K562 (cell line): Measurements from ENCODE around the gene SERTAD1. TPM values are rescaled to one million over a fixed set of nuclear protein-coding genes. Genes with fewer than 3 reads are reported as not detected.

ENCODE experiments used
- ATF1 ChIP-seq, 2 experiments: fragments of 450-650 bp in 1 of 2; IDR thresholded peaks; 2 replicates each; pipeline ENCODE4 v1.6.1; 2016; ENCODE audit warnings: missing compliant biosample characterization in 1 of 2, missing genetic modification characterization in 1 of 2
- CEBPB ChIP-seq: fragments of 450-650 bp; IDR thresholded peaks from 2 replicates; pipeline ENCODE4 v1.6.1; 2016; ENCODE audit warnings: missing genetic modification characterization, missing compliant biosample characterization
- EHMT2 ChIP-seq: fragments of 450-650 bp; IDR thresholded peaks from 2 replicates; pipeline ENCODE4 v1.6.1; 2018; ENCODE audit warnings: antibody characterized with exemption
- ELF4 ChIP-seq: fragments of 450-650 bp; formaldehyde crosslinking; IDR thresholded peaks from 2 replicates; pipeline ENCODE4 v1.4.0; 2022; ENCODE audit warnings: missing genetic modification characterization
- FOXA3 ChIP-seq, 2 experiments: fragments of 450-650 bp in 1 of 2; sonication (generic) in 1 of 2; formaldehyde crosslinking; IDR thresholded peaks in 1 of 2; conservative IDR thresholded peaks in 1 of 2; 2 replicates each; pipeline versions ENCODE4 v1.4.0 to v1.8.0; 2020 to 2022; ENCODE audit warnings: mild to moderate bottlenecking in 2 of 2, missing genetic modification reagents in 1 of 2
- FOXJ2 ChIP-seq: fragments of 200-800 bp; sonication (Bioruptor generic); IDR thresholded peaks from 2 replicates; pipeline ENCODE4 v1.6.1; 2016; ENCODE audit warnings: missing genetic modification characterization, missing compliant biosample characterization
- HCFC1 ChIP-seq: IDR thresholded peaks from 2 replicates; pipeline ENCODE4 v1.6.1; 2012; ENCODE audit warnings: low read depth, low read length, improper control_type of control experiment
- HMG20A ChIP-seq: fragments of 450-650 bp; formaldehyde crosslinking; conservative IDR thresholded peaks from 2 replicates; pipeline ENCODE4 v1.4.0; 2020; ENCODE audit warnings: mild to moderate bottlenecking, mixed read lengths
- HMG20B ChIP-seq: fragments of 250-450 bp; sonication (Bioruptor Pico); IDR thresholded peaks from 2 replicates; pipeline ENCODE4 v1.5.0; 2021; ENCODE audit warnings: mild to moderate bottlenecking
- HMGN3 ChIP-seq: IDR thresholded peaks from 2 replicates; pipeline ENCODE4 v1.6.1; 2011; ENCODE audit warnings: borderline replicate concordance, low read depth, mild to moderate bottlenecking, mixed read lengths, low read length; ENCODE audit not compliant: insufficient read length; ENCODE audit errors: extremely low read depth
- IRF2 ChIP-seq: sonication (generic); formaldehyde crosslinking; IDR thresholded peaks from 2 replicates; pipeline ENCODE4 v1.8.1; 2022; ENCODE audit warnings: mild to moderate bottlenecking, missing genetic modification reagents
- MAFG ChIP-seq: fragments of 450-650 bp; conservative IDR thresholded peaks from 2 replicates; pipeline ENCODE4 v1.6.1; 2016; ENCODE audit warnings: missing genetic modification characterization, missing compliant biosample characterization
- MECOM ChIP-seq: fragments of 250-450 bp; sonication (Bioruptor Pico); IDR thresholded peaks from 2 replicates; pipeline ENCODE4 v1.8.0; 2022; ENCODE audit warnings: inconsistent platforms
- MEF2D ChIP-seq: conservative IDR thresholded peaks from 2 replicates; pipeline ENCODE4 v1.6.1; 2016; ENCODE audit warnings: low read depth, missing genetic modification characterization, missing compliant biosample characterization
- MLLT1 ChIP-seq, 2 experiments: fragments of 450-650 bp; IDR thresholded peaks; 2 replicates each; pipeline ENCODE4 v1.6.1; 2016
- NR2C2 ChIP-seq, 2 experiments: fragments of 200-800 bp in 1 of 2; sonication (Bioruptor generic) in 1 of 2; sonication (generic) in 1 of 2; formaldehyde crosslinking in 1 of 2; IDR thresholded peaks; 2 replicates each; pipeline versions ENCODE4 v1.6.1 to v1.8.0; 2016 to 2022; ENCODE audit warnings: mild to moderate bottlenecking in 1 of 2, missing compliant biosample characterization in 1 of 2, missing genetic modification characterization in 1 of 2, missing genetic modification reagents in 1 of 2
- PCBP2 ChIP-seq: fragments of 200-400 bp; formaldehyde crosslinking; IDR thresholded peaks from 2 replicates; pipeline ENCODE4 v1.6.1; 2018; ENCODE audit warnings: low read length, low read depth, mild to moderate bottlenecking, moderate library complexity; ENCODE audit not compliant: poor library complexity, severe bottlenecking
- POLR3A ChIP-seq: IDR thresholded peaks from 2 replicates; pipeline ENCODE4 v1.6.1; 2011; ENCODE audit warnings: borderline replicate concordance, mild to moderate bottlenecking, moderate library complexity; ENCODE audit not compliant: insufficient read length, insufficient read depth; ENCODE audit errors: extremely low read depth
- PTBP1 ChIP-seq: fragments of 200-400 bp; formaldehyde crosslinking; IDR thresholded peaks from 2 replicates; pipeline ENCODE4 v1.6.1; 2017; ENCODE audit warnings: low read depth, low read length
- RCOR1 ChIP-seq, 2 experiments: IDR thresholded peaks; 2 replicates each; pipeline ENCODE4 v1.6.1; 2012; ENCODE audit warnings: low read depth in 2 of 2, low read length in 2 of 2, borderline replicate concordance in 1 of 2, improper control_type of control experiment in 1 of 2
- TEAD4 ChIP-seq, 2 experiments: sonication (generic) in 1 of 2; formaldehyde crosslinking in 1 of 2; IDR thresholded peaks; 2 replicates each; pipeline versions ENCODE4 v1.6.1 to v1.8.0; 2012 to 2022; ENCODE audit warnings: borderline replicate concordance in 1 of 2, inconsistent platforms in 1 of 2, low read length in 1 of 2, mild to moderate bottlenecking in 1 of 2, missing genetic modification reagents in 1 of 2
- ZBTB1 ChIP-seq: sonication (generic); formaldehyde crosslinking; IDR thresholded peaks from 2 replicates; pipeline ENCODE4 v1.8.1; 2023; ENCODE audit warnings: missing genetic modification reagents, low read depth, mild to moderate bottlenecking, borderline replicate concordance
- ZBTB8A ChIP-seq: fragments of 450-650 bp; IDR thresholded peaks from 2 replicates; pipeline ENCODE4 v1.6.1; 2018; ENCODE audit warnings: mild to moderate bottlenecking, moderate library complexity; ENCODE audit not compliant: partially characterized antibody
- ZFP30 ChIP-seq: fragments of 250-450 bp; sonication (Bioruptor Pico); IDR thresholded peaks from 2 replicates; pipeline ENCODE4 v1.8.0; 2022; ENCODE audit warnings: moderate library complexity, mild to moderate bottlenecking, inconsistent platforms, borderline replicate concordance
- ZFPM2 ChIP-seq: fragments of 250-450 bp; sonication (Bioruptor Pico); IDR thresholded peaks from 2 replicates; pipeline ENCODE4 v1.5.1; 2022; ENCODE audit warnings: mild to moderate bottlenecking
- ZNF12 ChIP-seq: sonication (generic); formaldehyde crosslinking; IDR thresholded peaks from 2 replicates; pipeline ENCODE4 v1.4.0; 2020; ENCODE audit warnings: mild to moderate bottlenecking, missing genetic modification reagents
- ZNF140 ChIP-seq: fragments of 250-450 bp; sonication (Bioruptor Pico); IDR thresholded peaks from 2 replicates; pipeline ENCODE4 v1.8.0; 2021; ENCODE audit warnings: moderate library complexity, mild to moderate bottlenecking, inconsistent platforms
- ZNF561 ChIP-seq: fragments of 450-650 bp; formaldehyde crosslinking; conservative IDR thresholded peaks from 2 replicates; pipeline ENCODE4 v1.4.0; 2020; ENCODE audit warnings: mild to moderate bottlenecking, moderate library complexity
- ZNF75A ChIP-seq: fragments of 450-650 bp; formaldehyde crosslinking; IDR thresholded peaks from 2 replicates; pipeline ENCODE4 v1.4.0; 2020; ENCODE audit warnings: mild to moderate bottlenecking
- ZNF77 ChIP-seq: fragments of 250-450 bp; sonication (Bioruptor Pico); IDR thresholded peaks from 2 replicates; pipeline ENCODE4 v1.5.0; 2020
- ZNF830 ChIP-seq: fragments of 250-450 bp; sonication (Bioruptor Pico); IDR thresholded peaks from 2 replicates; pipeline ENCODE4 v1.5.0; 2021; ENCODE audit warnings: mild to moderate bottlenecking
- polyA plus RNA-seq, 8 experiments: library from polyadenylated mRNA; depleted of rRNA in 4 of 8; stranded (reverse) in 5 of 8; unstranded in 3 of 8; fragments of >200 nt; fragmentation: Nextera tagmentation in 2 of 8; fragmentation: Illumina TruSeq in 1 of 8; extraction: Ambion mirVana in 2 of 8; extraction: Trizol in 1 of 8; gene quantifications; 2 replicates each; pipeline versions ENCODE4 v1.2.1 to v1.2.3, GENCODE V29; 2011 to 2014; ENCODE audit warnings: inconsistent platforms in 1 of 8, missing spikeins in 1 of 8
- total RNA-seq, 7 experiments: library from RNA; depleted of rRNA in 6 of 7; stranded (reverse); fragments of >200 nt in 6 of 7; fragmentation: Illumina TruSeq in 2 of 7; extraction: Trizol in 2 of 7; gene quantifications; 2 replicates each; pipeline versions ENCODE4 v1.2.1 to v1.2.3, GENCODE V29; 2011 to 2021; ENCODE audit warnings: low replicate concordance in 1 of 7

SERTAD1 gene
- total and polyA plus RNA-seq, 9 of the 15 experiments (the other 6 are each of a cell fraction or from before 2014, with no cell fraction given), result 0.15 to 8.7 (median 4.9) TPM

GRCh38 chr19:40415768-40416167 is 10.0 kb downstream of the SERTAD1 start (continued):
- TF ChIP-seq HMG20A (CRISPR knock-in tag) (no peak), EHMT2 (no peak), ZNF830 (CRISPR knock-in tag) (no peak), ZNF75A (CRISPR knock-in tag) (no peak), POLR3A (no peak), MLLT1 (IDR thresholded peaks at IDR 0.05) (peak in 1 of 2 experiments; percentile 14; a peak in 1 of 4 replicates), ELF4 (CRISPR knock-in tag) (no peak), ZFP30 (no peak), HMG20B (CRISPR knock-in tag) (no peak), FOXJ2 (tag) (no peak), MEF2D (no peak), MECOM (CRISPR knock-in tag) (no peak), RCOR1 (IDR thresholded peaks at IDR 0.05; ENCODE audit: borderline replicate concordance in 1 of 2, low read depth in 2 of 2, low read length in 2 of 2) (peak; percentile 78 to 90), ATF1 (CRISPR knock-in tag; IDR thresholded peaks at IDR 0.05) (no peak), ATF1 (tag; IDR thresholded peaks at IDR 0.05) (no peak), ZNF12 (0 out of 2 replicates have a peak, but pooled peaks have one; percentile 39), ZNF77 (CRISPR knock-in tag) (no peak), CEBPB (tag) (no peak), ZNF140 (CRISPR knock-in tag) (no peak), FOXA3 (CRISPR knock-in tag; conservative IDR thresholded peaks at IDR 0.05 in 1 of 2, IDR thresholded peaks at IDR 0.05 in 1 of 2) (no peak), ZFPM2 (CRISPR knock-in tag) (no peak), PTBP1 (peak; percentile 95), ZNF561 (CRISPR knock-in tag) (no peak), MAFG (no peak), HMGN3 (no peak), PCBP2 (no peak), ZBTB8A (no peak), ZBTB1 (CRISPR knock-in tag) (no peak), TEAD4 (IDR thresholded peaks at IDR 0.05; ENCODE audit: low read length) (no peak), TEAD4 (CRISPR knock-in tag; IDR thresholded peaks at IDR 0.05; ENCODE audit: borderline replicate concordance) (no peak), IRF2 (CRISPR knock-in tag) (no peak), NR2C2 (CRISPR knock-in tag; IDR thresholded peaks at IDR 0.05) (no peak), NR2C2 (tag; IDR thresholded peaks at IDR 0.05) (no peak), HCFC1 (no peak)
